Fibroblast of villous mesenchyme (primary cell): Measurements from ENCODE around the gene RUNX1. TPM values are rescaled to one million over a fixed set of nuclear protein-coding genes. Genes with fewer than 3 reads are reported as not detected.

Experiments used
- DNase-seq: peaks from one replicate; pipeline ENCODE4 v3.0.0-alpha.2; 2010; ENCODE audit warnings: low read depth
- H3K4me3 ChIP-seq: 2 replicates; pipeline ENCODE4 v1.5.1; 2011; ENCODE audit warnings: low read depth, mild to moderate bottlenecking, low read length
- CTCF ChIP-seq: IDR thresholded peaks from 2 replicates; pipeline ENCODE4 v1.5.1; 2012; ENCODE audit warnings: low read depth, mild to moderate bottlenecking, low read length; ENCODE audit not compliant: insufficient read depth
- total RNA-seq: library from RNA; depleted of rRNA; stranded (reverse); fragments of >200 nt; gene quantifications from 2 replicates; pipeline ENCODE4 v1.2.3, GENCODE V29; 2012

Gene RUNX1
- total RNA-seq, 1 donor, result 21.6 TPM

- no peak for DNase-seq
- no peak overlapping the region for H3K4me3 ChIP-seq
- TF ChIP-seq CTCF, result no peak
These were observed 138.7 kb downstream of the RUNX1 start for GRCh38 chr21:34910396-34910795.

- H3K4me3 ChIP-seq, result no peak overlapping the region
- no peak for TF ChIP-seq CTCF
- no peak for DNase-seq
These were observed 139.4 kb downstream of the RUNX1 start for GRCh38 chr21:34909492-34910292.

- no peak for TF ChIP-seq CTCF
- H3K4me3 ChIP-seq, result no peak overlapping the region
- peak; percentile 73 for DNase-seq
These were observed 140.6 kb downstream of the RUNX1 start for GRCh38 chr21:34908419-34909055.

GRCh38 chr21:34907461-34908418, 141.4 kb downstream of the RUNX1 start:
- TF ChIP-seq CTCF, result no peak
- H3K4me3 ChIP-seq, result no peak overlapping the region
- DNase-seq, result no peak

GRCh38 chr21:34906401-34906800, 142.7 kb downstream of the RUNX1 start:
- no peak for TF ChIP-seq CTCF
- no peak overlapping the region for H3K4me3 ChIP-seq
- no peak for DNase-seq

GRCh38 chr21:34905218-34905537, 143.9 kb downstream of the RUNX1 start:
- no peak for DNase-seq
- H3K4me3 ChIP-seq, result no peak overlapping the region
- TF ChIP-seq CTCF, result no peak
